HEK293T (cell line): ENCODE data around the gene AFTPH.

Experiments
- CTCF ChIA-PET: fragments of 350-600 bp; formaldehyde crosslinking; extraction: SDS; loops from one replicate; lab custom pipeline; 2021; ENCODE audit warnings: antibody characterized with exemption, inconsistent platforms; lab: Yijun Ruan, JAX
- POLR2A ChIA-PET: fragments of 350-600 bp; formaldehyde crosslinking; extraction: SDS; loops from one replicate; lab custom pipeline; 2020; ENCODE audit warnings: antibody characterized with exemption, inconsistent platforms; lab: Yijun Ruan, JAX
- DNase-seq: peaks from one replicate; pipeline ENCODE4 v3.0.0; 2012; ENCODE audit warnings: mixed read lengths; ENCODE audit errors: extremely low spot score
- ARNT ChIP-seq: fragments of 450-650 bp; IDR thresholded peaks from 2 replicates; pipeline ENCODE4 v1.6.1; 2017; ENCODE audit warnings: mild to moderate bottlenecking
- BHLHE40 ChIP-seq: fragments of 450-650 bp; IDR thresholded peaks from 2 replicates; pipeline ENCODE4 v1.6.1; 2016; ENCODE audit warnings: mild to moderate bottlenecking, moderate library complexity, borderline replicate concordance
- CTBP1 ChIP-seq: fragments of 450-650 bp; IDR thresholded peaks from 2 replicates; pipeline ENCODE4 v1.6.1; 2016; ENCODE audit warnings: borderline replicate concordance
- ELF4 ChIP-seq: fragments of 450-650 bp; IDR thresholded peaks from 2 replicates; pipeline ENCODE4 v1.6.1; 2017; ENCODE audit warnings: antibody characterized with exemption
- FOXA1 ChIP-seq: fragments of 450-650 bp; IDR thresholded peaks from 2 replicates; pipeline ENCODE4 v1.6.1; 2016; ENCODE audit warnings: mild to moderate bottlenecking
- FOXK2 ChIP-seq: fragments of 450-650 bp; IDR thresholded peaks from 2 replicates; pipeline ENCODE4 v1.6.1; 2016; ENCODE audit warnings: mild to moderate bottlenecking
- FOXM1 ChIP-seq: fragments of 450-650 bp; IDR thresholded peaks from 2 replicates; pipeline ENCODE4 v1.6.1; 2017; ENCODE audit warnings: mild to moderate bottlenecking, borderline replicate concordance
- HDGF ChIP-seq: fragments of 450-650 bp; IDR thresholded peaks from 2 replicates; pipeline ENCODE4 v1.6.1; 2017; ENCODE audit warnings: antibody characterized with exemption, borderline replicate concordance
- L3MBTL2 ChIP-seq: fragments of 450-650 bp; conservative IDR thresholded peaks from 2 replicates; pipeline ENCODE4 v1.6.1; 2016; ENCODE audit warnings: mild to moderate bottlenecking
- LEF1 ChIP-seq: fragments of 450-650 bp; IDR thresholded peaks from 2 replicates; pipeline ENCODE4 v1.6.1; 2017; ENCODE audit warnings: mild to moderate bottlenecking, borderline replicate concordance
- NFRKB ChIP-seq: fragments of 450-650 bp; IDR thresholded peaks from 2 replicates; pipeline ENCODE4 v1.6.1; 2016; ENCODE audit warnings: mild to moderate bottlenecking, moderate library complexity
- PKNOX1 ChIP-seq: fragments of 450-650 bp; IDR thresholded peaks from 2 replicates; pipeline ENCODE4 v1.6.1; 2016
- SP1 ChIP-seq: fragments of 450-650 bp; IDR thresholded peaks from 2 replicates; pipeline ENCODE4 v1.6.1; 2017
- SUZ12 ChIP-seq: fragments of 450-650 bp; IDR thresholded peaks from 2 replicates; pipeline ENCODE4 v1.6.1; 2016; ENCODE audit warnings: mild to moderate bottlenecking
- TARDBP ChIP-seq: fragments of 450-650 bp; IDR thresholded peaks from 2 replicates; pipeline ENCODE4 v1.6.1; 2016
- ZNF384 ChIP-seq: fragments of 450-650 bp; IDR thresholded peaks from 2 replicates; pipeline ENCODE4 v1.6.1; 2016

Gene AFTPH

GRCh38 chr2:64538764-64539433 lies 14.8 kb downstream of the AFTPH start:
- POLR2A ChIA-PET = no interaction called here

GRCh38 chr2:64540615-64541014 lies 16.5 kb downstream of the AFTPH start:
- CTCF ChIA-PET = interaction anchor here (0.6 kb wide), 1 partner anchor 321 kb away, joined by 4 read pairs; no protein-coding TSS in a partner anchor
- no peak for TF ChIP-seq SUZ12
- TF ChIP-seq HDGF = no peak
- no peak for TF ChIP-seq ELF4
- no peak for TF ChIP-seq ARNT
- TF ChIP-seq NFRKB = no peak
- TF ChIP-seq SP1 = no peak
- TF ChIP-seq ZNF384 = no peak
- no peak for TF ChIP-seq FOXA1
- no peak for TF ChIP-seq L3MBTL2
- no peak for TF ChIP-seq TARDBP
- TF ChIP-seq PKNOX1 = no peak
- no peak for TF ChIP-seq CTBP1
- TF ChIP-seq BHLHE40 = no peak
- TF ChIP-seq FOXM1 = no peak
- no peak for TF ChIP-seq LEF1
- no peak for TF ChIP-seq FOXK2
- POLR2A ChIA-PET = no interaction called here
- DNase-seq = no peak

More at GRCh38 chr2:64538764-64539433, 14.8 kb downstream of the AFTPH start:
- CTCF ChIA-PET = interaction anchor here (0.6 kb wide), 1 partner anchor 490 kb away, joined by 4 read pairs; no protein-coding TSS in a partner anchor
- DNase-seq = no peak
- TF ChIP-seq NFRKB = no peak
- no peak for TF ChIP-seq ELF4
- no peak for TF ChIP-seq ZNF384
- TF ChIP-seq TARDBP = no peak
- no peak for TF ChIP-seq FOXK2
- TF ChIP-seq FOXM1 = no peak
- TF ChIP-seq PKNOX1 = no peak
- no peak for TF ChIP-seq SP1
- no peak for TF ChIP-seq L3MBTL2
- TF ChIP-seq FOXA1 = no peak
- TF ChIP-seq HDGF = no peak
- TF ChIP-seq BHLHE40 = no peak
- TF ChIP-seq CTBP1 = no peak

- TF ChIP-seq PKNOX1 (no peak), LEF1 (no peak), ZNF384 (no peak), NFRKB (no peak), FOXA1 (no peak), CTBP1 (no peak), SUZ12 (no peak), FOXM1 (no peak), FOXK2 (no peak), HDGF (no peak), ARNT (no peak), BHLHE40 (no peak)
- CTCF ChIA-PET = no interaction called here
- DNase-seq = no peak
- POLR2A ChIA-PET = no interaction called here
Measured at GRCh38 chr2:64541547-64541946, 17.4 kb downstream of the AFTPH start.

GRCh38 chr2:64542071-64543007 lies 18.2 kb downstream of the AFTPH start:
- ChIA-PET POLR2A (no interaction called here), CTCF (interaction anchor here (0.6 kb wide), 1 partner anchor 13 kb away, joined by 3 read pairs; no protein-coding TSS in a partner anchor)

GRCh38 chr2:64543008-64543697 lies 19.0 kb downstream of the AFTPH start:
- ChIA-PET POLR2A (no interaction called here), CTCF (no interaction called here)
- TF ChIP-seq L3MBTL2 (no peak), ELF4 (no peak), PKNOX1 (no peak), LEF1 (no peak), ZNF384 (no peak), FOXM1 (no peak), TARDBP (no peak)
- DNase-seq = no peak

More at GRCh38 chr2:64542071-64543007, 18.2 kb downstream of the AFTPH start:
- TF ChIP-seq FOXA1 (no peak), ZNF384 (no peak), TARDBP (no peak), BHLHE40 (no peak), HDGF (no peak), FOXM1 (no peak), SP1 (no peak), CTBP1 (no peak), SUZ12 (no peak), NFRKB (no peak), L3MBTL2 (no peak), LEF1 (no peak)
- no peak for DNase-seq
